SHP77 (cell line): Measurements from ENCODE around the gene GADD45B.
A peak's percentile ranks its signal among the peaks of the same experiment; 100 is the strongest.
"Not testable (repeated sequence)": the region's sequence is repeated elsewhere in the genome, so short reads cannot be mapped to it uniquely, and the experiment has no call there.

Source experiments
- DNase-seq, 2 experiments: peaks; one replicate each; lab custom pipeline; 2025; lab: John Stamatoyannopoulos, UW

The GADD45B gene

GRCh38 chr19:2514981-2515518 is 39.1 kb downstream of the GADD45B start:
- no peak for DNase-seq

GRCh38 chr19:2516727-2517126 is 40.8 kb downstream of the GADD45B start:
- no peak for DNase-seq

- DNase-seq = no peak
These were observed 42.1 kb downstream of the GADD45B start for GRCh38 chr19:2517881-2518601.

- DNase-seq = not testable (repeated sequence)
These were observed 42.9 kb downstream of the GADD45B start for GRCh38 chr19:2518856-2519255.

- no peak for DNase-seq
These were observed 43.6 kb downstream of the GADD45B start for GRCh38 chr19:2519482-2519881.

GRCh38 chr19:2523630-2524311 is 47.8 kb downstream of the GADD45B start:
- no peak for DNase-seq

GRCh38 chr19:2524361-2524839 is 48.5 kb downstream of the GADD45B start:
- no peak for DNase-seq

- DNase-seq = peak; percentile 19 to 51
These were observed 49.2 kb downstream of the GADD45B start for GRCh38 chr19:2524840-2525723.

- no peak for DNase-seq
These were observed 51.2 kb downstream of the GADD45B start for GRCh38 chr19:2527171-2527570.

- DNase-seq = no peak
These were observed 51.8 kb downstream of the GADD45B start for GRCh38 chr19:2527686-2528085.
